Measurements from ENCODE around the gene RXRA.

Gene RXRA

DNA sequence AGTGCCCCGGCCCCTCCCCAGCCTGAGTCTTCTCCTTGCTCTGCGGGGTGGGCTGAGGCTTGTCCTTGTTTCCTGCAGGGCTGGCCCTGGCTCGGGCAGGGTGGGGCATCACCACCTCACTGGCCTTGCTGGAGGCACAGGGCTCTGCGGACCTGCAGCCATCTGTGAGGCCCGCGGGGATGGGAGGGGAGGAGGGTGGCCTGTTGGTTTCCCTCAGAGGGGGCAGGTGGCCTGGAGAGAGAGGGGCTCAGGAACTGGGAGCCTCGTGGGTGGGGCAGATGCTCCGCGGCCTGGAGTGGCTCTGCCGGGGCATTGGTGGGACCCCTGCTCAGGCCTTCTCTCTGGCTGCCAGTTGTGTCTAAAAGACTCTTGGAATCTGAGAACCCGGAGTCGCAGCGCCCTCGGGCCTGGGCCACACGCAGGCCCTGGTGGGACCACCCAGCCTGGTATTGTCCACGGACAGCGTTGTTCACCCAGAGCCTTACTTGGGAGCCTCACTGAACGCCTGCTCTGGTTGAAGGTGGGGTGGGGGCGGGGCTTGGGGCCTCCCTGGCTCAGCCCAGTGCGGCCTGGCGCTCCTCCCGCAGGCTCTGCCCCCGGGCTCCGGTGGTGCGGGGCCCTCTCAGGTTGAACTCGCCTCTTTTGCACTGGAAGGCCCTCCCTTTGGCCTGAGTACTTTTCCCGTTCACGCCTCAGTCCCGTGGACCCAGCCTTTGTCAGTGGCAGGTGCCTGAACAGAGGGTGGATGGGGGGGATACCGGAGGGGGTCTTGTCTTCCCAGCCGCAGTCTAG lies 111.3 kb downstream of the RXRA start:
- DNase-seq (ENCODE audit: low spot score), result no peak
- no peak for TF ChIP-seq CTCF (IDR thresholded peaks at IDR 0.05)
- Histone ChIP-seq H3K4me3 (no peak overlapping the region), H3K27ac (peak overlapping the region in 1 of 2 donors; percentile 97)

DNA sequence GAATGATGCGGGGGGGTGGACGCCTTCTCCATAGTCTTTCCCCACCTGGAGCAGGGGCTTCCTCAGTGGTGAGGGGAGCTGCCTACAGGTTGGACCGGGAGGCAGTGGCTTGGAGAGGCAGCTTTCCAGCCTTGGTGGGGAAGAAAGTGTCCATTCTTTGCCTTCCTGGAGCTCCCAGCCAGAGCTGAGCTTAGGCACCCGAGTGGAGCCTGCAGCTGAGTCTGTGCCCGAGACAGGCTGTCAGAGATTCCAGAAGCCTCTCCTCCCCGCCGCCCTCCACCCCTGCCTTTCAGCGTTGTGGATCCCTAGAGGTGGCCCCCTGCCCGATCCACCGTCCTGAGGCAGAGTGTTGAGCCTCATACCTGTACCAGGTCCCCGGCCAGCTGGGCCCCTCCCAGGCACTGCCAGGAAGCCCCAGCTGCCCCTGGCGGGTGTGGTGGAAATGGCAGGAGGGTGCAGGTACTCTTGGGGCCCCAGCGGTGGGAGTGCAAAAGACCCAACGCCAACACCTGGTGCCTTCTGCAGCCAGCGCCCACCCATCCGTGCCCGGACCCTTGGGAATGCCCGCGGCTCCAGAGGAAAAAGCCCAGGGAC lies 112.0 kb downstream of the RXRA start:
- no peak for DNase-seq (ENCODE audit: low spot score)
- no peak for TF ChIP-seq CTCF (IDR thresholded peaks at IDR 0.05)
- Histone ChIP-seq H3K27ac (no peak overlapping the region), H3K4me3 (no peak overlapping the region)

DNA sequence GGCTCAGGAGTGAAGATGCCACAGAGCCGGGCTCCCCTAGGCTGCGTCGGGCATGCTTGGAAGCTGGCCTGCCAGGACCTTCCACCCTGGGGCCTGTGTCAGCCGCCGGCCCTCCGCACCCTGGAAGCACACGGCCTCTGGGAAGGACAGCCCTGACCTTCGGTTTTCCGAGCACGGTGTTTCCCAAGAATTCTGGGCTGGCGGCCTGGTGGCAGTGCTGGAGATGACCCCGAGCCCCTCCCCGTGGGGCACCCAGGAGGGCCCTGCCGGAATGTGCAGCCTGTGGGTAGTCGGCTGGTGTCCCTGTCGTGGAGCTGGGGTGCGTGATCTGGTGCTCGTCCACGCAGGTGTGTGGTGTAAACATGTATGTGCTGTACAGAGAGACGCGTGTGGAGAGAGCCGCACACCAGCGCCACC lies 113.1 kb downstream of the RXRA start:
- no peak for DNase-seq (ENCODE audit: low spot score)
- Histone ChIP-seq H3K4me3 (no peak overlapping the region), H3K27ac (no peak overlapping the region)
- TF ChIP-seq CTCF (IDR thresholded peaks at IDR 0.05), result no peak

DNA sequence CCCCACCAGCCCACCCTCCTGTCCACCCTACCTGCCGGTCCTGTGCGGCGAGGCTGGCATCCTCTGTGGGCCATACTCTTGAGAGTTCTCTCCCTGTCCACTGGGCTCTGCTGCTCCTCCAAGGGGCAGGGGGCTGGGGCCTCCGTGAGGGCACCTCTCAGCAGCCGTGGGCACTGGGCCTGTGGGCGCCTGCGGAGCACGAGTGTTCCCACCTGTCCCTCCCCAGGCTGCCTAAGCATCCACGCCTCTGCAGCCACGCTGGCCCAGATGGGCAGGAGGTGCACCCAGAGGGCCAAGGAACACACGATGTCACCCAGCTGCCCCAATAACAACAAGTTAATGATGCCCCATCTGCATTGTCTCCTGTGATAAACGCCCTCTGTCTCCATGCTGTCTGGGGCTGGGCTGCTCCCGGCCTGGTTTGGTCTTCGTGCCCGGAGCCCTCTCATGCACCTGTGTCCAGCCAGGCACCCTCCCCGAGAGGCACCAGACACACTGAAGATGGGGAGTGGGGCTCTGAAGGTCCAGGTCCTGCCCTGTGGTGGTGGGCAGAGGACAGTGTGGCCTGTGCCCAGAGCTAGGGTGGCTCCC lies 114.5 kb downstream of the RXRA start:
- Histone ChIP-seq H3K27ac (no peak overlapping the region), H3K4me3 (no peak overlapping the region)
- no peak for DNase-seq (ENCODE audit: low spot score)
- TF ChIP-seq CTCF (IDR thresholded peaks at IDR 0.05), result no peak

- Histone ChIP-seq H3K27ac (no peak overlapping the region), H3K4me3 (no peak overlapping the region)
- DNase-seq (ENCODE audit: low spot score), result no peak
- no peak for TF ChIP-seq CTCF (IDR thresholded peaks at IDR 0.05)
These were observed 115.2 kb downstream of the RXRA start for GRCh38 chr9:134441227-134442084.

DNA sequence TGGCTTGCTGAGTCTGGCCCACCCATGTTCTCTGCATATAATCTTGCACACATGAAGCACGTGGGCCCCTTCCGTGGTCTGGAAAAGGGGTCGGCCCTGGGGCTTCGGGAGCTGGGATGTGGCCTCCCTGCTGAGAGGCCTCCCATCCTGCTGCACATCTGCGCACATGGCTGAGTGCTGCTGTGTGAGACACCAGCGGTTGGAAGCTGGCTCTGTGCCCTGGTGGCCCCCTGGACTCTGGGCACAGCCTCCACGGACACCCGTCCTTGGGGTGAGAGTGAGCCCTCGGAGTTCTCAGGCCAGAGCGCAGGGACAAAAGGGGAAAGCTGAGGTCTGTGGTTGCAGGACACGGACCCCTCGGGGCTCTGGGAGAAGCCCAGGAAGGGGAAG lies 115.8 kb downstream of the RXRA start:
- no peak for TF ChIP-seq CTCF (IDR thresholded peaks at IDR 0.05)
- no peak overlapping the region for H3K4me3 ChIP-seq
- DNase-seq (ENCODE audit: low spot score), result no peak
- no peak overlapping the region for H3K27ac ChIP-seq

Data from coronary artery (tissue), 2 donors.